Measurements from ENCODE around the gene CMTM1.
"Not testable (repeated sequence)": the region's sequence is repeated elsewhere in the genome, so short reads cannot be mapped to it uniquely, and the experiment has no call there.

Gene CMTM1

DNA sequence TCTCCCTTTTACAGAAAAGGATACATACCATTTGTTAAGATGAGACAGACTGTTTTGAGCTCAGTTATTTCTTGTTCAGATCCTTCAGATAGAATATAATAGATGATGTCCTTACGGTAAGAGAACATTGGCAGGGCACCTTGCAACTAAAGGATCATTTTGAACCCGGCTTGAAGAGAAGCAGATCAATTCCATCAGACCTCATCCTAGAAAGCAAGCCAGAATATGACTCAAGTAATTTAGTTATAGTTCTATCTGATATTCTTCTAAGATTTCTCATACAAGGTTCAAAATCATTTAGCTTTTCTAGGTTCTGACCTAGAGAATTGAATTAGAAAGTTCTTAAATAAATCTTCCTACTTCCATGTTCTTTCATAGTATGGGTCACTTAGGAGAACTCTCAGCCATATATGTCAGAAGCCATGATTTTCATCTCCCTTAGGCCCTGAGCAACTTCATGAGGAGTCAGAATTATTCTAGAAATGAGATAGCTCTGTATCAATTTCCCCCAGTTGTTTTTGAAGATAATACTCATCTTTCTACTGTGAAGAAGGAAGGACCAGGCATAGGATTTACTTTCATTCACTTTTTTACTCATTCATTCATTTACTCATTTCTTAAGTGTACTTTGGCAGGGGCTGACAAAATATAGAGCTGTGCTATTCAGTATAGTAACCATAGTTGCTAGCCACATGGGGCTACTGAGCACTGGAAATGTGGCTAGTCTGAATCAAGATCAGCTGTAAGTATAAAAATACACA is 2.5 kb upstream of the CMTM1 start:
- no peak for DNase-seq
- Histone ChIP-seq H3K9me3 (replicated peaks; ENCODE audit: insufficient read depth, low read length) (no peaks in the 10 kb centered on the region), H3F3A (ENCODE audit: insufficient read depth, low read length) (no peaks in the 10 kb centered on the region), H3K27me3 (replicated peaks; ENCODE audit: insufficient read depth, low read length) (no peaks in the 10 kb centered on the region), H4K20me1 (ENCODE audit: insufficient read depth, low read length) (0 out of 2 replicates have a peak, but pooled peaks cover 2% of the 10 kb centered on the region), H3K79me2 (ENCODE audit: low read length) (peaks cover 73% of the 10 kb centered on the region), H3K4me3 (ENCODE audit: low read length) (no peak overlapping the region), H3K4me1 (ENCODE audit: low read length) (peaks cover 4% of the 10 kb centered on the region; the same call in 1 of the 2 replicates), H3K27ac (ENCODE audit: low read length) (no peak overlapping the region), H2AFZ (ENCODE audit: low read length) (no peak overlapping the region), H3K4me2 (ENCODE audit: low read depth, low read length) (no peak overlapping the region), H3K9me2 (replicated peaks; ENCODE audit: insufficient read depth, low read length) (no peaks in the 10 kb centered on the region), H3K36me3 (replicated peaks; ENCODE audit: insufficient read depth, low read length) (peaks cover 19% of the 10 kb centered on the region), H3K9ac (ENCODE audit: low read length) (no peak overlapping the region)
- TF ChIP-seq EZH2phosphoT487 (IDR thresholded peaks at IDR 0.05; ENCODE audit: low read length), result no peak
- TF ChIP-seq, protein P1, sequence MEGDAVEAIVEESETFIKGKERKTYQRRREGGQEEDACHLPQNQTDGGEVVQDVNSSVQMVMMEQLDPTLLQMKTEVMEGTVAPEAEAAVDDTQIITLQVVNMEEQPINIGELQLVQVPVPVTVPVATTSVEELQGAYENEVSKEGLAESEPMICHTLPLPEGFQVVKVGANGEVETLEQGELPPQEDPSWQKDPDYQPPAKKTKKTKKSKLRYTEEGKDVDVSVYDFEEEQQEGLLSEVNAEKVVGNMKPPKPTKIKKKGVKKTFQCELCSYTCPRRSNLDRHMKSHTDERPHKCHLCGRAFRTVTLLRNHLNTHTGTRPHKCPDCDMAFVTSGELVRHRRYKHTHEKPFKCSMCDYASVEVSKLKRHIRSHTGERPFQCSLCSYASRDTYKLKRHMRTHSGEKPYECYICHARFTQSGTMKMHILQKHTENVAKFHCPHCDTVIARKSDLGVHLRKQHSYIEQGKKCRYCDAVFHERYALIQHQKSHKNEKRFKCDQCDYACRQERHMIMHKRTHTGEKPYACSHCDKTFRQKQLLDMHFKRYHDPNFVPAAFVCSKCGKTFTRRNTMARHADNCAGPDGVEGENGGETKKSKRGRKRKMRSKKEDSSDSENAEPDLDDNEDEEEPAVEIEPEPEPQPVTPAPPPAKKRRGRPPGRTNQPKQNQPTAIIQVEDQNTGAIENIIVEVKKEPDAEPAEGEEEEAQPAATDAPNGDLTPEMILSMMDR (IDR thresholded peaks at IDR 0.05; ENCODE audit: low read length), result no peak
- TF ChIP-seq EZH2 (optimal IDR thresholded peaks at IDR 0.05; ENCODE audit: low read depth, low read length), result no peak

DNA sequence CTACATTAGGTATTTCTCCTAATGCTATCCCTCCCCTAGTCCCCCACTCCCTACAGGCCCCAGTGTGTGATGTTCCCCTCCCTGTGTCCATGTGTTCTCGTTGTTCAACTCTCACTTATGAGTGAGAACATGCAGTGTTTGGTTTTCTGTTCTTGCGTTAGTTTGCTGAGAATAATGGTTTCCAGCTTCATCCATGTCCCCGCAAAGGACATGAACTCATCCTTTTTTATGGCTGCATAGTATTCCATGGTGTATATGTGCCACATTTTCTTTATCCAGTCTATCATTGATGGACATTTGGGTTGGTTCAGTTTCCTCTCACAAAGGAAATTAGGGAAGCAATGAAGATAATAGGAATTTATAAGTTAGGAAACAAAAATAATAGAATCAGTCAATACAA is 1.0 kb downstream of the CMTM1 start:
- H3K27ac ChIP-seq (ENCODE audit: low read length); DNase-seq; H3K4me2 ChIP-seq (ENCODE audit: low read depth, low read length); H2AFZ ChIP-seq (ENCODE audit: low read length); H3K9me3 ChIP-seq (replicated peaks; ENCODE audit: insufficient read depth, low read length); H3K4me3 ChIP-seq (ENCODE audit: low read length); H4K20me1 ChIP-seq (ENCODE audit: insufficient read depth, low read length); H3K4me1 ChIP-seq (ENCODE audit: low read length); H3K27me3 ChIP-seq (replicated peaks; ENCODE audit: insufficient read depth, low read length); H3K9ac ChIP-seq (ENCODE audit: low read length); H3F3A ChIP-seq (ENCODE audit: insufficient read depth, low read length); H3K9me2 ChIP-seq (replicated peaks; ENCODE audit: insufficient read depth, low read length): not testable (repeated sequence)
- Histone ChIP-seq H3K79me2 (ENCODE audit: low read length) (peaks cover 38% of the 10 kb centered on the region), H3K36me3 (replicated peaks; ENCODE audit: insufficient read depth, low read length) (peaks cover 18% of the 10 kb centered on the region)

DNA sequence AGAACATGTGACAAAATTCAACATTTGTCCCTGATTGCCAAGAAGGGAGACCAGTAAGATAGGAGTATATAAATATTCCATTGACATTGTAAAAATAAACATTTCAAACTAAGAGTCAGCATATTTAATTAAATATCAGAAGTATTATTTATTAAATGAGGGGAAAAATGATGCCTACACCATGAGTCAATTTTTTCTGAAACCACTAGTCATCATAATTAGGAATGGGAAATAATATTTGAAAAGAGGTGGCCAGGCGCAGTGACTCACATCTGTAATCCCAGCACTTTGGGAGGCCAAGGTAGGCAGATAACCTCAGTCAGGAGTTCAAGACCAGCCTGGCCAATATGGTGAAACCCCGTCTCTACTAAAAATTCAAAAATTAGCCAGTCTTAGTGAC is 2.1 kb downstream of the CMTM1 start:
- Histone ChIP-seq H3K36me3 (replicated peaks; ENCODE audit: insufficient read depth, low read length) (peaks cover 14% of the 10 kb centered on the region), H3K9ac (ENCODE audit: low read length) (no peak overlapping the region), H3K9me3 (replicated peaks; ENCODE audit: insufficient read depth, low read length) (no peaks in the 10 kb centered on the region), H3K4me2 (ENCODE audit: low read depth, low read length) (no peak overlapping the region), H3F3A (ENCODE audit: insufficient read depth, low read length) (0 out of 2 replicates have a peak, but pooled peaks cover 5% of the 10 kb centered on the region), H3K4me3 (ENCODE audit: low read length) (no peak overlapping the region), H3K4me1 (ENCODE audit: low read length) (no peaks in the 10 kb centered on the region), H2AFZ (ENCODE audit: low read length) (no peak overlapping the region), H3K27me3 (replicated peaks; ENCODE audit: insufficient read depth, low read length) (no peaks in the 10 kb centered on the region), H4K20me1 (ENCODE audit: insufficient read depth, low read length) (no peaks in the 10 kb centered on the region), H3K27ac (ENCODE audit: low read length) (no peak overlapping the region), H3K9me2 (replicated peaks; ENCODE audit: insufficient read depth, low read length) (no peaks in the 10 kb centered on the region), H3K79me2 (ENCODE audit: low read length) (peaks cover 27% of the 10 kb centered on the region)
- no peak for DNase-seq
- TF ChIP-seq EZH2phosphoT487 (IDR thresholded peaks at IDR 0.05; ENCODE audit: low read length), result no peak
- TF ChIP-seq EZH2 (optimal IDR thresholded peaks at IDR 0.05; ENCODE audit: low read depth, low read length), result no peak
- TF ChIP-seq, protein P1 (IDR thresholded peaks at IDR 0.05; ENCODE audit: low read length), result no peak

DNA sequence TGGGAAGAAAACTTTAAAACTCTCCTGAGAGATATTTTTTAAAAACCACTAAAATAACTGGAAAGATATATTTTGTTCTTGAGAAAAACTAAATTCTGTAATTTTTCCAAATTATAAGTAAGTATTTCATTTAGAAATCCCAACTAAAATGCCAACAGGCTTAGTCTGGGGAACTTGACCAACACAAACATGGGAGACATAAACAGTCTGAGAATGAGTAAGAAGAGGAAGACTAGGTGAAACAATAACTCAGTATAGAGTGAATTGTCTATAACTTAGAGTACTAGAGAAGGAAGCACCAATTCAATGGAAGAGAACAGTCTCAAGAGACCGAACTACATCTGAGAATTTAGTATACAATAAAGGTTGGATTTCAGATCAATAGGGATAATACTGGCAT is 2.9 kb downstream of the CMTM1 start:
- Histone ChIP-seq H3K27ac (ENCODE audit: low read length) (no peak overlapping the region), H3K79me2 (ENCODE audit: low read length) (peaks cover 19% of the 10 kb centered on the region), H3K9me2 (replicated peaks; ENCODE audit: insufficient read depth, low read length) (no peaks in the 10 kb centered on the region), H3K9ac (ENCODE audit: low read length) (no peak overlapping the region), H3K4me1 (ENCODE audit: low read length) (no peaks in the 10 kb centered on the region), H2AFZ (ENCODE audit: low read length) (no peak overlapping the region), H3K36me3 (replicated peaks; ENCODE audit: insufficient read depth, low read length) (peaks cover 9% of the 10 kb centered on the region; the same call in 1 of the 2 replicates), H3K9me3 (replicated peaks; ENCODE audit: insufficient read depth, low read length) (no peaks in the 10 kb centered on the region), H3K4me3 (ENCODE audit: low read length) (no peak overlapping the region), H4K20me1 (ENCODE audit: insufficient read depth, low read length) (no peaks in the 10 kb centered on the region), H3K4me2 (ENCODE audit: low read depth, low read length) (no peak overlapping the region), H3K27me3 (replicated peaks; ENCODE audit: insufficient read depth, low read length) (no peaks in the 10 kb centered on the region), H3F3A (ENCODE audit: insufficient read depth, low read length) (0 out of 2 replicates have a peak, but pooled peaks cover 5% of the 10 kb centered on the region)
- DNase-seq, result no peak
- no peak for TF ChIP-seq EZH2phosphoT487 (IDR thresholded peaks at IDR 0.05; ENCODE audit: low read length)
- TF ChIP-seq EZH2 (optimal IDR thresholded peaks at IDR 0.05; ENCODE audit: low read depth, low read length), result no peak
- TF ChIP-seq, protein P1 (IDR thresholded peaks at IDR 0.05; ENCODE audit: low read length), result no peak
